Measurements from ENCODE around the gene CFAP45. TPM values are rescaled to one million over a fixed set of nuclear protein-coding genes. Genes with fewer than 3 reads are reported as not detected.

The CFAP45 gene
- total RNA-seq, 1 donor from 2014 or later: not detected

GRCh38 chr1:159927211-159927848 lies 27.4 kb upstream of the CFAP45 start:
- H3K27ac Mint-ChIP-seq (ENCODE audit: unreplicated experiment): no peak overlapping the region

GRCh38 chr1:159925719-159926078 lies 25.7 kb upstream of the CFAP45 start:
- Mint-ChIP-seq H3K27ac (ENCODE audit: unreplicated experiment) (no peak overlapping the region), H3K27me3 (ENCODE audit: low read depth) (peaks cover 33% of the 10 kb centered on the region), H3K36me3 (ENCODE audit: low read depth) (no peaks in the 10 kb centered on the region), H3K9me3 (no peaks in the 10 kb centered on the region), H3K4me3 (peak overlapping the region; percentile 87), H3K4me1 (peaks cover 33% of the 10 kb centered on the region)
- no peak for TF ChIP-seq CTCF (conservative IDR thresholded peaks at IDR 0.05)
- no peak for DNase-seq (ENCODE audit: low read depth, low spot score)

More at GRCh38 chr1:159927211-159927848, 27.4 kb upstream of the CFAP45 start:
- no peaks in the 10 kb centered on the region for H3K9me3 Mint-ChIP-seq
- DNase-seq (ENCODE audit: low read depth, low spot score): no peak
- H3K4me1 Mint-ChIP-seq: peaks cover 33% of the 10 kb centered on the region
- peaks cover 28% of the 10 kb centered on the region for H3K27me3 Mint-ChIP-seq (ENCODE audit: low read depth)
- no peaks in the 10 kb centered on the region for H3K36me3 Mint-ChIP-seq (ENCODE audit: low read depth)
- no peak for TF ChIP-seq CTCF (conservative IDR thresholded peaks at IDR 0.05)
- H3K4me3 Mint-ChIP-seq: no peak overlapping the region

GRCh38 chr1:159924791-159925718 lies 25.1 kb upstream of the CFAP45 start, which contains the start of gene TAGLN2:
TSS of gene TAGLN2 (minus strand) at chr1:159925507. CDS start at chr1:159920509, 4,998 bp downstream.
- Mint-ChIP-seq H3K36me3 (ENCODE audit: low read depth) (no peaks in the 10 kb centered on the region), H3K27me3 (ENCODE audit: low read depth) (peaks cover 33% of the 10 kb centered on the region), H3K27ac (ENCODE audit: unreplicated experiment) (peak within 1 kb of the TSS; percentile 12), H3K9me3 (no peaks in the 10 kb centered on the region), H3K4me3 (peak within 1 kb of the TSS; percentile 87), H3K4me1 (peaks cover 33% of the 10 kb centered on the region)
- no peak for TF ChIP-seq CTCF (conservative IDR thresholded peaks at IDR 0.05)
- peak; percentile 66 for DNase-seq (ENCODE audit: low read depth, low spot score)

GRCh38 chr1:159924025-159924790 lies 24.2 kb upstream of the CFAP45 start:
- H3K36me3 Mint-ChIP-seq (ENCODE audit: low read depth): no peaks in the 10 kb centered on the region
- H3K9me3 Mint-ChIP-seq: no peaks in the 10 kb centered on the region
- peak overlapping the region; percentile 80 for H3K4me3 Mint-ChIP-seq
- H3K27ac Mint-ChIP-seq (ENCODE audit: unreplicated experiment): peak overlapping the region; percentile 98
- no peak for DNase-seq (ENCODE audit: low read depth, low spot score)
- peaks cover 33% of the 10 kb centered on the region for H3K27me3 Mint-ChIP-seq (ENCODE audit: low read depth)
- TF ChIP-seq CTCF (conservative IDR thresholded peaks at IDR 0.05): no peak
- H3K4me1 Mint-ChIP-seq: peaks cover 33% of the 10 kb centered on the region
